Kidney (tissue), 14 donors: ENCODE results near the gene ROR2. TPM values are rescaled to one million over a fixed set of nuclear protein-coding genes. Genes with fewer than 3 reads are reported as not detected.

Source experiments
- DNase-seq, 5 donors: peaks; one replicate each; pipeline ENCODE4 v3.0.0-alpha.2; 2013 to 2020
- FAIRE-seq: peaks from 2 replicates; lab custom pipeline; 2012; peaks lifted over from hg19 to GRCh38; lab: Jason Lieb, UNC
- H3K27ac ChIP-seq, 2 donors: one replicate each; pipeline ENCODE4 v1.7.0; 2013; ENCODE audit warnings: low read depth in 2 of 2, low read length in 2 of 2, inconsistent platforms in 1 of 2
- H3K27me3 ChIP-seq: one replicate; pipeline ENCODE4 v1.7.1; 2013; ENCODE audit warnings: low read length, inconsistent platforms; ENCODE audit not compliant: control insufficient read depth, insufficient read depth
- H3K36me3 ChIP-seq, 3 donors: one replicate each; pipeline versions ENCODE4 v1.7.0 to v1.7.1; 2013; ENCODE audit warnings: low read length in 3 of 3, control low read depth in 1 of 3, inconsistent platforms in 1 of 3; ENCODE audit not compliant: insufficient read depth in 3 of 3, control insufficient read depth in 2 of 3
- H3K4me1 ChIP-seq, 3 donors: one replicate each; pipeline versions ENCODE4 v1.7.0 to v1.7.1; 2013; ENCODE audit warnings: low read length in 3 of 3, inconsistent platforms in 1 of 3, low read depth in 1 of 3; ENCODE audit not compliant: control insufficient read depth in 2 of 3, insufficient read depth in 2 of 3
- H3K4me3 ChIP-seq, 3 donors: one replicate each; pipeline versions ENCODE4 v1.7.0 to v1.8.1; 2013; ENCODE audit warnings: low read length in 3 of 3, control low read depth in 1 of 3, inconsistent platforms in 1 of 3
- H3K9ac ChIP-seq, 3 donors: one replicate each; pipeline versions ENCODE4 v1.7.0 to v1.7.1; 2013; ENCODE audit warnings: low read length in 3 of 3, control low read depth in 1 of 3, inconsistent platforms in 1 of 3
- H3K9me3 ChIP-seq, 3 donors: one replicate each; pipeline versions ENCODE4 v1.7.0 to v1.7.1; 2013; ENCODE audit warnings: low read length in 3 of 3, control low read depth in 1 of 3, inconsistent platforms in 1 of 3; ENCODE audit not compliant: control insufficient read depth in 2 of 3, insufficient read depth in 1 of 3
- CTCF ChIP-seq: IDR thresholded peaks from 3 replicates; pipeline ENCODE4 v1.5.1; 2012; ENCODE audit warnings: mild to moderate bottlenecking, moderate library complexity, borderline replicate concordance; ENCODE audit not compliant: insufficient read depth; ENCODE audit errors: extremely low read depth
- intact Hi-C: fragments of 100-400 bp; cut with DNase I; formaldehyde crosslinking; loops from one replicate; pipeline ENCODE4 v1.11.1; 2022
- polyA plus RNA-seq: library from polyadenylated mRNA; stranded (reverse); fragments of 350-450 nt; fragmentation: Illumina TruSeq; extraction: RNeasy Lipid Tissue Mini Kit (QIAGEN cat#74804); gene quantifications from one replicate; pipeline ENCODE4 v1.2.3, GENCODE V29; 2014; ENCODE audit warnings: low read depth, low replicate concordance; ENCODE audit not compliant: insufficient read depth
- total RNA-seq: library from RNA; stranded (reverse); fragmentation: NEBNext Ultra II Directional; extraction: Animal tissue kit (Norgen Biotek cat#: 25700); gene quantifications from one replicate; pipeline ENCODE4 v1.2.1, GENCODE V29; 2021
- donor health status: control.
- donor health status: control.
- donor health status: control.
- donor health status: control.
- donor health status: control.
- donor health status: DM: yes; HTN: yes; CAD: no.
- donor health status: Normal renal cell carcinoma (clear cell type).

Gene ROR2
- total and polyA plus RNA-seq, 2 donors from 2014 or later, result 1.5 to 5.7 TPM

DNA sequence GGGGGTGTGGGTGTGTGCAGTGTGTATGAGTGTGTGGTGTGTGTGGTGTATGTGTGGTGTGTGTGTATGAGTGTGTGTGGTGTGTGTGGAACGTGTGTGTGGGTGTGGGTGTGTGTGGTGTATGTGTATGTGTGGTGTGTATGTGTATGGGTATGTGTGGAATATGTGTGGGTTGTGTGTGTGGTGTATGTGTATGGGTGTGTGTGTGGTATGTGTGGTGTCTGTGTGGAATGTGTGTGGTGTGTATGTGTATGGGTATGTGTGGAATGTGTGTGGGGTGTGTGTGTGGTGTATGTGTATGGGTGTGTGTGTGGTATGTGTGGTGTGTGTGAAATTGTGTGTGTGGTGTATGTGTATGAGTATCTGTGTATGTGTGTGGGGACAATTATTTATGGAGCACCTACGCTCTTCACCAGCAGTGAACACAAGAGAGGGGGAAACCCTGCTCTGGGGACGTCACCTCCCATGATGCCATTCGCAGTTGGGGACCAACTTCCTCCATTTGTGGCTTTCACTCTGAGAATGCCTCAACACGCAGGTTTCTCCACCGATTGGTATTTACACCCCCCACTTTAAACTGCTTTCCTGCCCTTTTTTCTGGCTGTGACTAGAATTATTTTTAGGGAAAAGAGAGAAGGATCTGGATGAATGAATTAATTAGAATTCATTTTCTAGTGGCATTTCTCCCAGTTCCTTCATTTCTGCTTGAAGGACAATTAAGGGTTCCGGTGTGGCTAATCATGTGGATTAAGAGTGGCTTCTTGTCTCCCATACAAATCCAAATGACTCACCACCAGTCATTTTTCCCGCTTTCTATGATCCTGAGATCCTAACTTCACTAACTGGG, 238.1 kb downstream of the ROR2 start:
- no peak for DNase-seq
- Histone ChIP-seq H3K27me3 (no peaks in the 10 kb centered on the region), H3K9me3 (peaks cover 0 to 5% (median 4%) of the 10 kb centered on the region in 3 donors), H3K36me3 (peaks cover 0 to 5% (median 0%) of the 10 kb centered on the region in 3 donors), H3K4me3 (peak overlapping the region in 2 of 3 donors; percentile 3 to 16), H3K27ac (no peak overlapping the region), H3K9ac (no peak overlapping the region), H3K4me1 (peaks cover 0 to 8% (median 0%) of the 10 kb centered on the region in 3 donors)
- intact Hi-C loops, result no loop called here
- no peak for FAIRE-seq
- TF ChIP-seq CTCF, result no peak

GRCh38 chr9:91710158-91710557, 239.9 kb downstream of the ROR2 start:
- Histone ChIP-seq H3K4me1 (peaks cover 0 to 8% (median 0%) of the 10 kb centered on the region in 3 donors), H3K9me3 (peaks cover 0 to 5% (median 4%) of the 10 kb centered on the region in 3 donors), H3K27me3 (no peaks in the 10 kb centered on the region), H3K36me3 (peaks cover 0 to 5% (median 0%) of the 10 kb centered on the region in 3 donors), H3K9ac (peak overlapping the region in 1 of 3 donors; percentile 10), H3K27ac (no peak overlapping the region), H3K4me3 (peak overlapping the region in 1 of 3 donors; percentile 59)
- no peak for TF ChIP-seq CTCF
- DNase-seq (peak in 3 of 5 donors; percentile 50 to 86 (median 72)), FAIRE-seq (no peak)
- intact Hi-C loops, result no loop called here

- Histone ChIP-seq H3K9ac (no peak overlapping the region), H3K36me3 (no peaks in the 10 kb centered on the region), H3K27ac (no peak overlapping the region), H3K4me1 (no peaks in the 10 kb centered on the region), H3K27me3 (no peaks in the 10 kb centered on the region), H3K4me3 (no peak overlapping the region), H3K9me3 (peaks cover 0 to 5% (median 0%) of the 10 kb centered on the region in 3 donors)
- FAIRE-seq (no peak), DNase-seq (no peak)
- intact Hi-C loops, result no loop called here
- no peak for TF ChIP-seq CTCF
These were observed 244.6 kb downstream of the ROR2 start for GRCh38 chr9:91705386-91705785.
